AG04449 (cell line): Measurements from ENCODE around the gene GNRHR.

Experiments
- CTCF ChIA-PET: fragments of 350-600 bp; formaldehyde crosslinking; extraction: SDS; loops from one replicate; lab custom pipeline; 2021; ENCODE audit warnings: antibody characterized with exemption; lab: Yijun Ruan, JAX
- POLR2A ChIA-PET: fragments of 400-600, 350-600 bp; formaldehyde crosslinking; extraction: SDS; loops from one replicate; lab custom pipeline; 2020; ENCODE audit warnings: antibody characterized with exemption, inconsistent platforms; lab: Yijun Ruan, JAX
- DNase-seq: peaks from one replicate; pipeline ENCODE4 v3.0.0-alpha.2; 2010; ENCODE audit warnings: low read depth, low spot score
- H3K4me3 ChIP-seq: 2 replicates; pipeline ENCODE4 v1.5.1; 2011; ENCODE audit warnings: low read depth, mild to moderate bottlenecking, control low read depth, low read length
- CTCF ChIP-seq: IDR thresholded peaks from one replicate; pipeline ENCODE4 v1.5.1; 2011; ENCODE audit warnings: mild to moderate bottlenecking, moderate library complexity, low read length, control low read depth, inconsistent platforms; ENCODE audit not compliant: insufficient read depth; ENCODE audit errors: missing control alignments

GNRHR gene

GRCh38 chr4:67694662-67695061, 59.5 kb downstream of the GNRHR start:
- H3K4me3 ChIP-seq = no peak overlapping the region
- no peak for DNase-seq
- POLR2A ChIA-PET = no interaction called here
- CTCF ChIA-PET = no interaction called here
- no peak for TF ChIP-seq CTCF

- ChIA-PET POLR2A (no interaction called here), CTCF (no interaction called here)
- no peak for TF ChIP-seq CTCF
- DNase-seq = no peak
- H3K4me3 ChIP-seq = no peak overlapping the region
Observed at GRCh38 chr4:67691328-67691727, 62.9 kb downstream of the GNRHR start.
